Measurements from ENCODE around the gene NEURL2. TPM values are rescaled to one million over a fixed set of nuclear protein-coding genes. Genes with fewer than 3 reads are reported as not detected.
A peak's percentile ranks its signal among the peaks of the same experiment; 100 is the strongest.

Gene NEURL2
- total and polyA plus RNA-seq, 10 of the 15 experiments (the other 5 are each of a cell fraction or from before 2014, with no cell fraction given) = 0.53 to 7.0 (median 2.7) TPM

GRCh38 chr20:45857114-45857881 is 33.7 kb downstream of the NEURL2 start, which contains the start of the genes ACOT8 and ZSWIM3 (continued):
- TF ChIP-seq PRDM15 (CRISPR knock-in tag; IDR thresholded peaks at IDR 0.05) (no peak), BHLHE40 (IDR thresholded peaks at IDR 0.05; ENCODE audit: borderline replicate concordance in 1 of 2, low read depth in 2 of 2, low read length in 1 of 2) (peak; percentile 48 to 72; a peak in 3 of 4 replicates), FOXK2 (IDR thresholded peaks at IDR 0.05) (peak; percentile 58), KDM1A (IDR thresholded peaks at IDR 0.05; ENCODE audit: borderline replicate concordance) (no peak), NFXL1 (IDR thresholded peaks at IDR 0.05; ENCODE audit: borderline replicate concordance) (no peak), CHD1 (IDR thresholded peaks at IDR 0.05; ENCODE audit: low read depth, low read length) (no peak), FOXM1 (IDR thresholded peaks at IDR 0.05; ENCODE audit: low read depth, low read length) (peak; percentile 47; the same call in 1 of the 2 replicates), ASH2L (IDR thresholded peaks at IDR 0.05; ENCODE audit: borderline replicate concordance, low read depth) (no peak), YY1 (IDR thresholded peaks at IDR 0.05; ENCODE audit: low read depth, low read length) (no peak; the same call in 1 of the 2 replicates), CHD2 (IDR thresholded peaks at IDR 0.05; ENCODE audit: borderline replicate concordance, low read depth, low read length) (peak; percentile 98), TARDBP (IDR thresholded peaks at IDR 0.05; ENCODE audit: borderline replicate concordance) (no peak), IRF5 (IDR thresholded peaks at IDR 0.05; ENCODE audit: borderline replicate concordance) (no peak), EP300 (IDR thresholded peaks at IDR 0.05; ENCODE audit: borderline replicate concordance in 1 of 2, control insufficient read depth in 1 of 2, low read depth in 2 of 2, low read length in 2 of 2) (no peak; a peak in 1 of 4 replicates), NR2C1 (IDR thresholded peaks at IDR 0.05) (peak; percentile 96), MLLT1 (IDR thresholded peaks at IDR 0.05) (no peak), POLR2A (IDR thresholded peaks at IDR 0.05; ENCODE audit: low read depth, low read length) (peak; percentile 91), ZNF24 (IDR thresholded peaks at IDR 0.05) (no peak), IRF3 (IDR thresholded peaks at IDR 0.05) (peak; percentile 99), SUPT20H (IDR thresholded peaks at IDR 0.05; ENCODE audit: borderline replicate concordance, control insufficient read depth, low read depth, low read length) (no peak), RUNX3 (IDR thresholded peaks at IDR 0.05; ENCODE audit: low read length) (peak; percentile 20), PBX3 (IDR thresholded peaks at IDR 0.05; ENCODE audit: insufficient replicate concordance, low read depth, low read length) (peak; percentile 100)
